ENCODE data around the gene DIP2C. TPM values are rescaled to one million over a fixed set of nuclear protein-coding genes. Genes with fewer than 3 reads are reported as not detected.

The DIP2C gene
- total RNA-seq, 2 donors from 2014 or later: 12.3 to 41.8 TPM

GRCh38 chr10:320771-321170, 368.7 kb downstream of the DIP2C start:
- 93% methylated on average over 10 of the region's 10 CpGs for WGBS
- Histone ChIP-seq H3K4me1 (replicated peaks) (no peaks in the 10 kb centered on the region), H3K9me3 (no peaks in the 10 kb centered on the region), H3K27me3 (replicated peaks; ENCODE audit: insufficient read depth) (no peaks in the 10 kb centered on the region), H3K36me3 (peaks cover 0 to 3% of the 10 kb centered on the region in 2 donors), H3K27ac (no peak overlapping the region), H3K4me3 (no peak overlapping the region)
- DNase-seq (ENCODE audit: low spot score): no peak
- TF ChIP-seq POLR2AphosphoS5 (IDR thresholded peaks at IDR 0.05) (no peak), POLR2A (IDR thresholded peaks at IDR 0.05) (no peak)
- TF ChIP-seq, protein P1, sequence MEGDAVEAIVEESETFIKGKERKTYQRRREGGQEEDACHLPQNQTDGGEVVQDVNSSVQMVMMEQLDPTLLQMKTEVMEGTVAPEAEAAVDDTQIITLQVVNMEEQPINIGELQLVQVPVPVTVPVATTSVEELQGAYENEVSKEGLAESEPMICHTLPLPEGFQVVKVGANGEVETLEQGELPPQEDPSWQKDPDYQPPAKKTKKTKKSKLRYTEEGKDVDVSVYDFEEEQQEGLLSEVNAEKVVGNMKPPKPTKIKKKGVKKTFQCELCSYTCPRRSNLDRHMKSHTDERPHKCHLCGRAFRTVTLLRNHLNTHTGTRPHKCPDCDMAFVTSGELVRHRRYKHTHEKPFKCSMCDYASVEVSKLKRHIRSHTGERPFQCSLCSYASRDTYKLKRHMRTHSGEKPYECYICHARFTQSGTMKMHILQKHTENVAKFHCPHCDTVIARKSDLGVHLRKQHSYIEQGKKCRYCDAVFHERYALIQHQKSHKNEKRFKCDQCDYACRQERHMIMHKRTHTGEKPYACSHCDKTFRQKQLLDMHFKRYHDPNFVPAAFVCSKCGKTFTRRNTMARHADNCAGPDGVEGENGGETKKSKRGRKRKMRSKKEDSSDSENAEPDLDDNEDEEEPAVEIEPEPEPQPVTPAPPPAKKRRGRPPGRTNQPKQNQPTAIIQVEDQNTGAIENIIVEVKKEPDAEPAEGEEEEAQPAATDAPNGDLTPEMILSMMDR (IDR thresholded peaks at IDR 0.05): no peak
- intact Hi-C loops (cut with DNase I): no loop called here

GRCh38 chr10:317926-318325, 371.5 kb downstream of the DIP2C start:
- DNase-seq (ENCODE audit: low spot score): no peak
- intact Hi-C loops (cut with DNase I): no loop called here
- 96% methylated on average over 12 of the region's 12 CpGs for WGBS

DNA sequence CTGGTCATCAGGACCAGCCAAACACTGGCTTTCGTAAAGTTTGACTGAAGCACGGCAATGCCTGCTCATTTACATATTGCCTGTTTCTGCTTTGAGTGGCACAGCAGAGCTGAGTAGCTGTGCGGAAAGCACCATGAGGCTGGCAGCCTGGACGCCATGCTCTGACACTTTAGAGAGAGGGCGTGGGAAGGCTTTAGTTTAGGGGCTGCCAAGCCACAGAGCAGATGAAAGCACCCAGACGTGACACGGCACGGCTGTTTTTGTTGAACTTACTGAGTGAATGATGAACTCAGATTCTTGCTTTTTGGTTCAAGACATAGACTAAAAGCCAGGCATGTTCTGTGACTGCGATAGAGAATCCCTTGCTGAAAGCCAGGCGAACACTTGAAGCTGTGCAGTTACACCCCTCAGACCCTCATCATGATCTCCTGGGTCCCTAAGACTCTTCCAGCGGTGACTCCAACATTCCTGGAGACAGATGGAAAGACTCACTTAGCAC, 372.1 kb downstream of the DIP2C start:
- no peak for TF ChIP-seq POLR2AphosphoS5 (IDR thresholded peaks at IDR 0.05)
- TF ChIP-seq POLR2A (IDR thresholded peaks at IDR 0.05): no peak
- TF ChIP-seq, protein P1 (IDR thresholded peaks at IDR 0.05): no peak
- WGBS: 63% methylated on average over 11 of the region's 11 CpGs
- H3K4me1 ChIP-seq (replicated peaks): no peaks in the 10 kb centered on the region
- no peak overlapping the region for H3K27ac ChIP-seq
- no peak for DNase-seq (ENCODE audit: low spot score)
- H3K9me3 ChIP-seq: no peaks in the 10 kb centered on the region
- H3K36me3 ChIP-seq: peaks cover 0 to 3% of the 10 kb centered on the region in 2 donors
- H3K4me3 ChIP-seq: no peak overlapping the region
- intact Hi-C loops (cut with DNase I): no loop called here
- H3K27me3 ChIP-seq (replicated peaks; ENCODE audit: insufficient read depth): no peaks in the 10 kb centered on the region

More at GRCh38 chr10:317926-318325, 371.5 kb downstream of the DIP2C start:
- TF ChIP-seq, protein P1 (IDR thresholded peaks at IDR 0.05): no peak
- no peak for TF ChIP-seq POLR2AphosphoS5 (IDR thresholded peaks at IDR 0.05)
- no peak for TF ChIP-seq POLR2A (IDR thresholded peaks at IDR 0.05)
- Histone ChIP-seq H3K4me1 (replicated peaks) (no peaks in the 10 kb centered on the region), H3K4me3 (no peak overlapping the region), H3K36me3 (peaks cover 0 to 3% of the 10 kb centered on the region in 2 donors), H3K27ac (no peak overlapping the region), H3K9me3 (no peaks in the 10 kb centered on the region), H3K27me3 (replicated peaks; ENCODE audit: insufficient read depth) (no peaks in the 10 kb centered on the region)

DNA sequence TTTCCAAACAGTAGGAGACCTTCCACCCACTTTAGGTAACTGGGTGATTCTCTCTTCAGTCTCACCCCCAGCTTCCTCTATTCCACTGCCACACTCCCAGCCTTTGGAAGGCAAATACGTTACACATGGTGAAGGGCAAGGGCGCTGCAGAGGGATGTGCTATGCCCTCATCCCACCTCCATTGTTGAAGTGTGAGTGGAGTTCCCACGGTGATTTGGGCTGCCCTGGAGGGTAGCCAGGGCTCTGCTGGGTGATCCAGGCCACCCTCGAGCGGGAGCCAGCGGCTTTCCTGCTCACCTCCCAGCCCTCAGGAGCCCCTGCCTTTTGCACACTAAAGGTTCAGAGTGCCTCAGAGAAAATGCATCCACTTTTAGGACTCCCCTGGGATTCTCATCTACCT, 373.1 kb downstream of the DIP2C start:
- 80% methylated on average over 6 of the region's 6 CpGs for WGBS
- Histone ChIP-seq H3K4me3 (no peak overlapping the region), H3K9me3 (no peaks in the 10 kb centered on the region), H3K4me1 (replicated peaks) (no peaks in the 10 kb centered on the region), H3K27me3 (replicated peaks; ENCODE audit: insufficient read depth) (no peaks in the 10 kb centered on the region), H3K36me3 (peaks cover 0 to 3% of the 10 kb centered on the region in 2 donors), H3K27ac (no peak overlapping the region)
- intact Hi-C loops (cut with DNase I): no loop called here
- TF ChIP-seq POLR2A (IDR thresholded peaks at IDR 0.05) (no peak), POLR2AphosphoS5 (IDR thresholded peaks at IDR 0.05) (no peak)
- TF ChIP-seq, protein P1 (IDR thresholded peaks at IDR 0.05): no peak
- no peak for DNase-seq (ENCODE audit: low spot score)

GRCh38 chr10:314871-315270, 374.6 kb downstream of the DIP2C start:
- Histone ChIP-seq H3K36me3 (peaks cover 0 to 3% of the 10 kb centered on the region in 2 donors), H3K27me3 (replicated peaks; ENCODE audit: insufficient read depth) (no peaks in the 10 kb centered on the region), H3K4me3 (no peak overlapping the region), H3K4me1 (replicated peaks) (no peaks in the 10 kb centered on the region), H3K9me3 (no peaks in the 10 kb centered on the region), H3K27ac (no peak overlapping the region)
- no peak for DNase-seq (ENCODE audit: low spot score)
- intact Hi-C loops (cut with DNase I): no loop called here
- 88% methylated on average over 4 of the region's 4 CpGs for WGBS
- TF ChIP-seq POLR2AphosphoS5 (IDR thresholded peaks at IDR 0.05) (no peak), POLR2A (IDR thresholded peaks at IDR 0.05) (no peak)
- TF ChIP-seq, protein P1 (IDR thresholded peaks at IDR 0.05): no peak

Data from prostate gland (tissue), 2 donors.